HG02759 (cell line): ENCODE data around the gene SLC5A5.
"Not testable (repeated sequence)": the region's sequence is repeated elsewhere in the genome, so short reads cannot be mapped to it uniquely, and the experiment has no call there.

Experiments
- ATAC-seq: cut with Tn5 transposase; IDR thresholded peaks from one replicate; pipeline ENCODE4 v1.9.1; 2021; ENCODE audit warnings: mild to moderate bottlenecking, moderate library complexity; ENCODE audit not compliant: unreplicated experiment

Gene SLC5A5

DNA sequence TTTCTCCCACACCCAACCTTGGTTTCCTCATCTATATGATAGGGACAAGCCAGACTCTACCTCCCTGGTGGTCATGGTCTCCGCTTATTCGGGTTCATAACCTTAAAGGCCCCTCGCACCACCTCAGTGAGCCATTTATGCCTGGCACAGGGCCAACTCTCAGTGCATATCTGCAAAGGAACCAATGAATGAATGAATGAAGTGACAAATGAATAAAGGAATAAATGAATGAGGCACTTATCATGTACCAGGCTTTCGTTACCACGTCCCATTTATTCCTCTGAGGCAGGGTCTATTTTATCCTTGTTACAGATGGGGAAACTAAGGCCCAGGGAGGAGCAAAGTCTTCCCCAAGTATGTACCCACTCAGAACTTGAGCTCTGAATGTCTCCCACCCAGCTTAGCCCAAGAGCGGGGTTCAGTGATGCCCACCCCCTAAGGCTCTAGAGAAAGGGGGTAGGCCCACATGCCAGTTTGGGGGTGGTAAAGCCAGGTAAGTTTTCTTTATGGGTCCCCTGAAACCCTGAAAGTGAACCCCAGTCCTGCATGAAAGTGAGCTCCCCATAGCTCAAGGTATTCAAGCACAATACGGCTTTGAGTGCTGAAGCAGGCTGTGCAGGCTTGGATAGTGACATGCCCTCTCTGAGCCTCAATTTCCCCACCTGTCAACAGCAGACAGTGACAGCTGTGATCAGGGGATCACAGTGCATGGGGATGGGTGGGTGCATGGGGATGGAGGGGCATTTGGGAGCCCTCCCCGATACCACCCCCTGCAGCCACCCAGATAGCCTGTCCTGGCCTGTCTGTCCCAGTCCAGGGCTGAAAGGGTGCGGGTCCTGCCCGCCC is 490 bp upstream of the SLC5A5 start:
- no peak for ATAC-seq

DNA sequence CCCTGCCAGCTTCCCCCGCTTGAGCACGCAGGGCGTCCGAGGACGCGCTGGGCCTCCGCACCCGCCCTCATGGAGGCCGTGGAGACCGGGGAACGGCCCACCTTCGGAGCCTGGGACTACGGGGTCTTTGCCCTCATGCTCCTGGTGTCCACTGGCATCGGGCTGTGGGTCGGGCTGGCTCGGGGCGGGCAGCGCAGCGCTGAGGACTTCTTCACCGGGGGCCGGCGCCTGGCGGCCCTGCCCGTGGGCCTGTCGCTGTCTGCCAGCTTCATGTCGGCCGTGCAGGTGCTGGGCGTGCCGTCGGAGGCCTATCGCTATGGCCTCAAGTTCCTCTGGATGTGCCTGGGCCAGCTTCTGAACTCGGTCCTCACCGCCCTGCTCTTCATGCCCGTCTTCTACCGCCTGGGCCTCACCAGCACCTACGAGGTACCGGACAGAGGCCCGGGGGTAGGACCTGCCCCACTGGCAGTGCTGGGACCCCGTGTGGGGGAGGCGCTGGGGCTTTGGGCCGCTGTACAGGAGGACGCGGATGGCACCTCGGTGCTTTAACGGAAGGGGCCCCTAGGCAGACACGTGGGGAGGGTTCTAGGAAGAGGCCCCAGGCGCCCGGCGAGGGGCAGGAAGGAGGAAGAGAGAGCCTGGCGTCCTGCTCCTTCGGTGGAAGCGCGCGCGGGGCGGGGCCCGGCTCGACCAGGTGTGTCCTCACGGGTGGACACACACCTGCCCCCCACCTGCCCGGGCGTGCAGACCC is 681 bp downstream of the SLC5A5 start:
- no peak for ATAC-seq

DNA sequence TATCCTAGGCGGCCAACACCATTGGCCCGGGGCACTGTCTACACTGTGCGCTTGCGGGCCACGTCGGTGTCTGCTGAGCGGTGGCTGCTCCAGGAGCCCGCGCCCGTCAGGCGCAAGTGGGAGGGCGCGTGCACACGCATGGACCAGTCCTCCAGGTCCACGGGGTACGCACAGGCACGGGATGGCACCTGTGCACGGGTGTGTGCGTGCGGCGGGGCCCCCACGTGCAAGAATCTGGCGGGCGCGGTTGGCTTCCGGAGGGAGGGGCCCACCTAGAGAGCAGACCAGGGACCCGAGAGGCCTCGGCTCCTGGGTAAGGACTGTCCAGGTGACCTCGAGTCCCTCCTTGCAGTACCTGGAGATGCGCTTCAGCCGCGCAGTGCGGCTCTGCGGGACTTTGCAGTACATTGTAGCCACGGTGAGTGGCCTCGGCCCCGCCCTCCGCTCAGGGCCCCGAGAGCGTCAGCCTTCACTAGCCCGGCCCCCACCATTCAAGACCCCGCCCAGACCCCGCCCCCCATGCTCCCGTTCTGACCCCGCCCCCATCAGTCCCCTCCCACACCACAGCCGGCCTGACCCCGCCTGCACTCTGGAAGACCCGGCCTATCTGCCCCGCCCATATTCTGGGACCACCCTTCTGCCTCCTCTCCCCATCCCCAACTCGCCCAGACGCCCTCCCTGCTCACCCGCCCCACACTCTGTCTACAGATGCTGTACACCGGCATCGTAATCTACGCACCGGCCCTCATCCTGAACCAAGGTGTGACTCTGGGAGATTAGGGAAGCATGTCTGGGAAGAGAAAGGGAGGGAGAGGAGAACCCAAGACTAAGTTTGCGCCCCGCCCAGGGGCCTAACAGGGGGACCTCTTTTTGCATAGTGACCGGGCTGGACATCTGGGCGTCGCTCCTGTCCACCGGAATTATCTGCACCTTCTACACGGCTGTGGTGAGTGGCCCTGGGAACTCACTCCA is 2.3 kb downstream of the SLC5A5 start:
- ATAC-seq = no peak

DNA sequence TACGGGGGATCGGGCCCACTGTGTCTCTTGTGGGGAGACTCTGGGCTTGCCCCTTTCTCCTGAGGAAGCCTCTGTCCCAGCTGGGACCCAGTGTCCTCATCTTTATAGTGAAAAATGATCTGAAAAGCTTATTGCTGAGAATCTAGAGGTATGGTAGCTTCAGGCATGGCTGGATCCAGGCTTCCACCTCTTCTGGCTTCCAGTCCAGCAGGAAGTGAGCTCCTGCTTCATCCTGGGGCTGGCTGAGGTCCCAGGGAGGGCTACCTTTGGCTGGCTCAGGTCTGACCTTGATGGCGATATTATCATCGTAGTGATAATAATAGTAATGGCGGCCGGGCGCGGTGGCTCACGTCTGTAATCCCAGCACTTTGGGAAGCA is 3.0 kb downstream of the SLC5A5 start:
- ATAC-seq = no peak

DNA sequence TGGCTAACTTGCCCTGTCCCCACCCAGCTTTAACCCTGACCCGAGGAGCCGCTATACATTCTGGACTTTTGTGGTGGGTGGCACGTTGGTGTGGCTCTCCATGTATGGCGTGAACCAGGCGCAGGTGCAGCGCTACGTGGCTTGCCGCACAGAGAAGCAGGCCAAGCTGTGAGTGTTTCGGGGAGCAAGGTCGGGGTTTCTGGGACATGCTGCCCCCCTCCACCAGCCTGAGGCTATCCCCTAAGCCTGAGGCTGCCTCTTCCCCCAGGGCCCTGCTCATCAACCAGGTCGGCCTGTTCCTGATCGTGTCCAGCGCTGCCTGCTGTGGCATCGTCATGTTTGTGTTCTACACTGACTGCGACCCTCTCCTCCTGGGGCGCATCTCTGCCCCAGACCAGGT is 6.0 kb downstream of the SLC5A5 start:
- no peak for ATAC-seq

DNA sequence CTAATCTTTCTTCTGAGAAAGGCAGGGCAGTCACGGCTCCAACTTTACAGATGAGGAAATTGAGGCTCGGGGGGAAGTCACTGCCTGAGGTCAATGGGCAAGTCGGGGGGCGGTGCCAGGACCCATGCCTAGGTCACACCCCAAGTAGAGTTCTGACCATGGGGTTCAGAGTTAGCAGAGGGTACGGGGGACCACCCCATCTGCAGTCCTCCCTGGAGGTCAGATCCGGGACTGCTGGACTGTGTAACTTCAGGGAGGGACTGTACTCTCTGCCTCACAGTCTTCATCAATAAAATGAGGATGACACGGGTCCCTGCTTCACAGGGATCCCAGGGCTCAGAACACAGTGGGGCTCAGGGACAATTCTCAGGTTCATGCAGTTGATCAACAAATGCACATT is 7.7 kb downstream of the SLC5A5 start:
- no peak for ATAC-seq

DNA sequence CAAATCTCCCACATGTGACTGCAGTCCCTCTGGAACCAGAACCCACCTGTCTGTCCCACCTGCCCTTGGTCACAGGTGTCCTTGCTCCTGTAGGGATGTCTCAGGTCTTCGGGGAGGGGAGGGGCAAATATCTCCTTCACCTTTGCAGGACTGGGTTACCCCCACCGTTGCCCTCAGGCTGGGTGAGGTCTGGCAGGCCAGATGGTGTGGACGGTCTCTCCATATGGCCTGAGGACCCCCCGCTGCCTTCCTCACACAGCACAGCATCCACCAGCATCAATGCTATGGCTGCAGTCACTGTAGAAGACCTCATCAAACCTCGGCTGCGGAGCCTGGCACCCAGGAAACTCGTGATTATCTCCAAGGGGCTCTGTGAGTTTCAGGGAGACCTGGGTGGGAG is 10.0 kb downstream of the SLC5A5 start:
- no peak for ATAC-seq

DNA sequence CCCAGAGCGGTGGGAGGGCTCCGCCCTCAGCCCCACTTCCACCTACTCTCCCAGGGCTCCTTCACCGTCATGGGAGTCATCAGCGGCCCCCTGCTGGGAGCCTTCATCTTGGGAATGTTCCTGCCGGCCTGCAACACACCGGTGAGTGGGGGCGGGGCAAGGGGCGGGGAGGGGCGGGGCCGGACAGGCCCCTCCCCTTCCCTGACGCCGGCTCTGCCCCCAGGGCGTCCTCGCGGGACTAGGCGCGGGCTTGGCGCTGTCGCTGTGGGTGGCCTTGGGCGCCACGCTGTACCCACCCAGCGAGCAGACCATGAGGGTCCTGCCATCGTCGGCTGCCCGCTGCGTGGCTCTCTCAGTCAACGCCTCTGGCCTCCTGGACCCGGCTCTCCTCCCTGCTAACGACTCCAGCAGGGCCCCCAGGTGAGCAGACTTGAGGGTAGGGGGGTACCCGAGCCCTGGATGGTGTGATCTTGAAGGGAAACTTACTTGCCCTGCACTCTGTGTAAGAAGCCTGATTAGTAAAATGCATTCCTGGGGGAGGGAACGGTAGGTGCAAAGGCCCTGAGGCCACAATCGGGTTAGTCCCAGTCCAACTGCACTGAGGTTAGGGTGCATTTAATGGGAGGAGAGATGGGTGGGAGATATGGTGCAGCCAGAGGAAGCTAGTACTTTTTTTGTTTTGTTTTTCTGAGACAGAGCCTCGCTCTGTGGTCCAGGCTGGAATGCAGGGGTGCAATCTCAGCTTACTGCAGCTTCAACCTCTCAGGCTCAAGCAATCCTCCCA is 12.1 kb downstream of the SLC5A5 start:
- ATAC-seq = no peak

DNA sequence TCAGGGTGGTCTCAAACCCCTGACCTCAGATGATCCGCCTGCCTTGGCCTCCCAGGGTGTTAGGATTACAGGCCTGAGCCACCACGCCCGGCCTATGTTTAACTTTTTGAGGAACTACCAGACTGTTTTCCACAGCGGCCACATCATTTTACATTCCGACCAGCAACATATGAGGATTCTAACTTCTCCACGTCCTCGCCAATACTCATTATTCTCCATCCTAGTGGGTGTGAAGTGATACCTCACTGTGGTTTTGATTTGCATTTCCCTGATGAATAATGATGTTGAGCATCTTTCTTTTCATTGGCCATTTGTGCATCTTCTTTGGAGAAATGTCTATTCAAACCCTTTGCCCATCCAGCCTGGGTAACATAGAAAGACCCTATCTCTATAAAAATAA is 14.8 kb downstream of the SLC5A5 start:
- no peak for ATAC-seq

DNA sequence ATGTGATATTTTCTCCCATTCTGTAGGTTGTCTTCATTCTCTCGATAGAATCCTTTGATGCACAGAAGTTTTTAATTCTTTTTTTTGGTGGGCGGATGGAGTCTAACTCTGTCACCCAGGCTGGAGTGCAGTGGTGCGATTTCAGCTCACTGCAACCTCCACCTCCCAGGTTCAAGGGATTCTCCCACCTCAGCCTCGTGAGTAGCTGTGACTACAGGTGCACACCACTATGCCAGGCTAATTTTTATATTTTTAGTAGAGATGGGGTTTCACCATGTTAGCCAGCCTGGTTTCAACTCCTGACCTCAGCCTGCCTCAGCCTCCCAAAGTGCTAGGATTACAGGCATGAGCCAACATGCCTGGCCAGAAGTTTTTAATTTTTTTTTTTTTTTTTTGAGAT is 15.5 kb downstream of the SLC5A5 start:
- not testable (repeated sequence) for ATAC-seq

DNA sequence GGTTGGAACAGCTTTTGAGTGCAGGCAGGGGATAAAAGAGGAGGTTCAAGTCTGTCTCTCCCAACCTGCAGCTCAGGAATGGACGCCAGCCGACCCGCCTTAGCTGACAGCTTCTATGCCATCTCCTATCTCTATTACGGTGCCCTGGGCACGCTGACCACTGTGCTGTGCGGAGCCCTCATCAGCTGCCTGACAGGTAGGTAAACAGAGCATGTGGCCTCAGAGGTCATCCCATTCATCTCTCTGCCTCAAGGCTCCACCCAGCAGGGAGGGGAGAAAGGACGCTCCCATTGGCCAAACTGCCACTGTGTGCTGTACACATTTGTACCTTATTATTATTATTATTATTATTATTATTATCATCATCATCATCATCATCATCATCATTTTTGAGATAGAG is 16.5 kb downstream of the SLC5A5 start:
- no peak for ATAC-seq

DNA sequence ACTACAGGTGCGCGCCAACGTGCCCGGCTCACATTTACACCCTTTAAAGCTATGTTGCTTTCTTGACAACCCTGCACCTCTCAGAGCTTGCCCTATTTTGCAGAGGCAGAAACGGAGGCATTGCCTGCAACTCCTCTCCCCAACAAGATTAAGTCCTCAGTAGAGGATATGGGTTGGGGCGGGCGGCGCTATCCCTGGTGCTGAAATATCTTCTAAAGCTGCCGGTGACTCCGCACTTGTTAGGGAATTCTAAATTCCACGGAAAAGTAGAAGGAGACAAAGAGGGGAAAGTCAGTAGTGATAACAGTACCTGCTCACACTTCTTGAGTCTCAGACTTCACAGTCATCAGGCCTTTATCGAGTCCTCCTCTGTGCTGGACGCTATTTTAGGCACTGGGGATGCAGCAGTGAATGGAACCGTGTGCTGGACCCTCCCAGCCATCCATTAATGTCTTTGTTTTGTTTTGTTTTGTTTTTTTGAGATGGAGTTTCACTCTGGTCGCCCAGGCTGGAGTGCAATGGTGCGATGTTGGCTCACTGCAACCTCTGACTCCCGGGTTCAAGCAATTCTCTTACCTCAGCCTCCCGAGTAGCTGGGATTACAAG is 18.0 kb downstream of the SLC5A5 start:
- no peak for ATAC-seq

DNA sequence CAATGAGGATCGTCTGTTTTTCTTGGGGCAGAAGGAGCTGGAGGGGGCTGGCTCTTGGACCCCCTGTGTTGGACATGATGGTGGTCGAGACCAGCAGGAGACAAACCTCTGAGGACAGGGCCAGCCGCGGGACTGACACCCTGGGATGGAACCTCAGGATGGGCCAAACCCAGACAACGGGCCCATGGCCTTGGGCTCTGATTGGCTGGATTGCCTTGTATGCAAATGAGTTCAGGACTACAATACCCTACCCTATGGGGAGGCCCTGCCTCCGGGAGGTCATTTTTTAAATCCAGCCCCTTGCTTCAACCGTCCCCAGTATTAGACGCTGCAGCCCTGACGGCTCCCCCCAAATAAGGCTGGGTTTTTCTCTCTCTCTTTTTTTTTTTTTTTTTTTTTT is 22.0 kb downstream of the SLC5A5 start:
- ATAC-seq = no peak

DNA sequence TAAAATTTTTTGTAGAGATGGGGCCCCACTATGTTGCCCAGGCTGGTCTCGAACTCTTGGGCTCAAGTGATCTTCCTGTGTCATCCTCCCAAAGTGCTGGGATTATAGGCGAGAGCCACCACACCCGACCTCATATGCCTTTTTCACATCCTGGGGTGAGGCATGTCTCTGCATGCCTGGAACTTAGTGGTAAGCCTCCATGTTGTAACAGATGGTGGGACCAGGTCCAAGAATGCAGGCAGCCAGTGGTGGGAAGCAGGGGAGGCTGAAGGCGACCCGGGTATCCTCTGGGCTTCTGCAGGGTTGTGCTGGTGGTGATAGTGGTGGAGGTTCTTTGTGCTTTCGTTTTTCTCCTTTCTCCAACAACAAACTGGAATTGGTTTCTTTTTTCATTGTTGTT is 31.0 kb downstream of the SLC5A5 start:
- no peak for ATAC-seq

DNA sequence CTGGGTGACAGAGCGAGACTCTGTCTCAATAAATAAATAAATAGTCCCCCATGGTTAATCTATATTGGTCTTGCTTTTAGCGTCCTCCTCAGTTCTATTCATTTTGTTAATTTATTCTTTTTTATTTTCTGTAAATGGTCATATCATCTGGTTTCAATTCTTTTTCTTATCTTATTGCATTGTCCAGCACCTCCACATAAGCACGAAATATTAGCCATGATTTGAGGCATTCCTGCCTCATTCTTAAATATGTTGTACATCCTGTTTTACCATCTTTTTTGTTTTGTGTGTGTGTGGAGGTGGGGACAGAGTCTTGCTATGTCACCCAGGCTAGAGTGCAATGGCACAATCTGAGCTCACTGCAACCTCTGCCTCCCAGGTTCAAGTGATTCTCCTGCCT is 36.5 kb downstream of the SLC5A5 start:
- ATAC-seq = no peak

DNA sequence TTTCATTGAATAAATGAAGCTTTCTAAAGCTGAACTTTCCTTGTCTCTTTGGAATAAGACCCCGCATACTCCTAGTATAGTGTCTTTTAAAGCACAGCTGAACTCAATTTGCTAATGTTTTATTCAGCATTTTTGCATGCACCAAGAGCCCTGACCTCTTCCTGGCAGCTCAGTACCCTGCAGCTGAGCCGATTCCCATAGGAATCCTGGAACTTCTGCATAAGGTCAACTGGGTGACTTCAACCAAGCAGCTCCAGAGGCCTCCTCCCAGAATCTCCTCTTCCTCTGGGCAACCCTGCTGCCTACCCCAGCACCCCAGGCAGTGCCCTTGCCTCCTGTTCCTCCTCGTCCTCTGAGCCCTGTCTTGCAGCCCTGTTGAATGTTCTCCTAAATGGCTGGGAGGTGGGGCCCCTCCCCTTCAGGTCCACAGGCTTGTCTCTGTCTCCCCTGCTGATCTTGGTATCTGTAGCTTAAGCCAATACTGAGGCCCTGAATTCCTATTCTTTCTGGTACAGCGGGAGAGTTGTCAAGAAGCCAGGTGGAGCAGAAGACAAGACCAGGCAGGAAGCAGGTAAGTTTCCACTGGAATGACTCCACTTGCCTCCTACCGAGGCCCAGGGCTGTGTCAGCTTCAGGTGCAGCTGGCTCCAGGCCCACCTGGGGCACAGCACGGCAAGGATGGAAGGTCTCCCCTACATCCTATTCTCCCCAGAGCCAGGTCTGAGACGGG is 37.4 kb downstream of the SLC5A5 start:
- ATAC-seq = no peak

DNA sequence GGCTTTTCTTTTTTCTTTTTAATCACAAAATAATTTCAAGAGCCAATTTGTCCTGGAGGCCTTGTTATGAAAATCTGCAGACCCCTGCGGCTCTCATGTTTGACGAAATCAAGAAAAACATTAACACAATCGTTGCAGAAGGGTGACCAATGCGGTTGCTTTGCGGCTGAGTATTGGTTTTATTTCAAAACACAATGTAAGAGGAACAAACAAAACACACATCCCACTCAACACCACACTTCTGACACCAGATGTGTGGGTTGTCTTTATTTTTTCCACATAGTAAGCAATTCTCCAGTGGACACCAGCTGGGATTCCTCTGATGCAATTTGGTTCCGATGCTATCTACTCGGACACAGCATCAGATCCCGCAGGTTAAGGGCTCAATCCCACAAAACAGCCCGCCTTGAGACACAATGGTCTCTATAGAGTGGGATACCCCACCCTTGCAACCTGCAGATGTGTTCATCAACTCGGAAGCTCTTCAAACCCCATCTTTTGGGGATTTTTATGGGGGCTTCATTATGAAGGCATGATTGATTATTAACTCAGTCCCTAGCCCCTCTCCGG is 39.1 kb downstream of the SLC5A5 start:
- no peak for ATAC-seq

DNA sequence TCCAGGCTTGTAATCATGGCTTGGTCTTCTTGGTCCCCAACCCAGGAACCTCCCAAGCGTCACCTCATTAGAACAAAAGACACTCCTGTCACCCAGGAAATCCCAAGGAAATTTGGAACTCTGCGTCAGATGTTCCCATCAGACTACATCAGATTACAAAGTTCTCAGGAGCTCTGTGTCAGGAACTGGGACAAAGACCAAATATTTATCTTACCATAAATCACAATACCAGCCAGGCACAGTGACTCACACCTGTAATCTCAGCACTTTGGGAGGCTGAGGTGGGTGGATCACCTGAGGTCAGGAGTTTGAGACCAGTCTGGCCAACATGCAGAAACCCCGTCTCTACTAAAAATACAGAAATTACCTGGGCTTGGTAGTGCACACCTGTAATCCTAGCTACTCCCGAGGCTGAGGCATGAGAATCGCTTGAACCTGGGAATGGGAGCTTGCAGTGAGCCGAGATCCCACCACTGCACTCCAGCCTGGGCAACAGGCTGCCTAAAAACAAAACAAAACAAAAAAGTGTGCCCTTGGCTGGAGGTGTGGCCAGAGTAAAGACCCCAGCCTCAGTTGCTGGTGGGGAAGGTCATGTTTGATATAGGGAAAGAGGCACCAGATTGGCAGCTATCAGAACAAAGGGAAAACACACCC is 44.3 kb downstream of the SLC5A5 start:
- no peak for ATAC-seq

DNA sequence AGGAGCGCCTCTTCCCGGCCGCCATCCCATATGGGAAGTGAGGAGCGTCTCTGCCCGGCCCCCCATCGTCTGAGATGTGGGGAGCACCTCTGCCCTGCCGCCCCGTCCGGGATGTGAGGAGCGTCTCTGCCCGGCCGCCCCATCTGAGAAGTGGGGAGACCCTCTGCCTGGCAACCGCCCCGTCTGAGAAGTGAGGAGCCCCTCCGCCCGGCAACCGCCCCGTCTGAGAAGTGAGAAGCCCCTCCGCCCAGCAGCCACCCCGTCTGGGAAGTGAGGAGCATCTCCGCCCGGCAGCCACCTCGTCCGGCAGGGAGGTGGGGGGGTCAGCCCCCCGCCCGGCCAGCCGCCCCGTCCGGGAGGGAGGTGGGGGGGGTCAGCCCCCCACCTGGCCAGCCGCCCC is 46.4 kb downstream of the SLC5A5 start:
- ATAC-seq = not testable (repeated sequence)
